Stimulated activated CD4-positive, alpha-beta T cell treated with anti-CD3 and anti-CD28 coated beads, Interleukin-1b, Interleukin-23, amount 100 ng/mL, for 4 hours (primary cell): ENCODE measurements around the gene PLA2G4B.
"Not testable (repeated sequence)": the region's sequence is repeated elsewhere in the genome, so short reads cannot be mapped to it uniquely, and the experiment has no call there.

Source experiments
- DNase-seq, 2 donors: peaks; one replicate each; pipeline ENCODE4 v3.0.0-alpha.2; 2020; ENCODE audit warnings: low read depth in 2 of 2

Gene PLA2G4B

DNA sequence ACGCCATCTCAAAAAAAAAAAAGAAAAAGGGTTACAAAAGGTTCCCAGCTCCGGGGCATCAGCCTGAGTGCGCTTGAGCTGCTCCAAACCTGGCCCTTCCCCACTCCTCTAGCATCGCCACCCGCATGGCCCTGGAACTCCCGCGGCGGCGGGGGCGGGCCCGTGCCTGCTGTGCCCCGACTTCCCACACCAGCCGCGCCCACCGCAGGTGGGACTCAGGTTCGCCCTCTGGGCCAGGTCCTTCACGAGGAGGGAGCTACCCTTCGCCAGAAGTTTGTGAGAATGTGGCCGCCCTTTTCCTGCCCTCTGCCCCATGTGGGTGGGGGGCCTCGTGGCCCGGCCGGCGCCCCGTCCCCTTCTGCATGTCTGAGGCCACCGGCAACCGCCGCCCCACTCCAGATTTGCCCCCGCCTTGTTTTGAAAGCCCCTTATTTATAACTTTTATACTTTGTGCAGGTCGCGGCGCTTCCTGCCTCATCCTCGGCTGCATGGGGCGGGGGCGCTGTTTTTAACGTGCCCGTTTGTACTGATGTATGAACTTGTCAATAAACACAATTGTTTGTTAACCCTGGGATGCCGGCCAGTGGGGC lies 11.3 kb upstream of the PLA2G4B start:
- DNase-seq, result peak in 1 of 2 donors; percentile 8

DNA sequence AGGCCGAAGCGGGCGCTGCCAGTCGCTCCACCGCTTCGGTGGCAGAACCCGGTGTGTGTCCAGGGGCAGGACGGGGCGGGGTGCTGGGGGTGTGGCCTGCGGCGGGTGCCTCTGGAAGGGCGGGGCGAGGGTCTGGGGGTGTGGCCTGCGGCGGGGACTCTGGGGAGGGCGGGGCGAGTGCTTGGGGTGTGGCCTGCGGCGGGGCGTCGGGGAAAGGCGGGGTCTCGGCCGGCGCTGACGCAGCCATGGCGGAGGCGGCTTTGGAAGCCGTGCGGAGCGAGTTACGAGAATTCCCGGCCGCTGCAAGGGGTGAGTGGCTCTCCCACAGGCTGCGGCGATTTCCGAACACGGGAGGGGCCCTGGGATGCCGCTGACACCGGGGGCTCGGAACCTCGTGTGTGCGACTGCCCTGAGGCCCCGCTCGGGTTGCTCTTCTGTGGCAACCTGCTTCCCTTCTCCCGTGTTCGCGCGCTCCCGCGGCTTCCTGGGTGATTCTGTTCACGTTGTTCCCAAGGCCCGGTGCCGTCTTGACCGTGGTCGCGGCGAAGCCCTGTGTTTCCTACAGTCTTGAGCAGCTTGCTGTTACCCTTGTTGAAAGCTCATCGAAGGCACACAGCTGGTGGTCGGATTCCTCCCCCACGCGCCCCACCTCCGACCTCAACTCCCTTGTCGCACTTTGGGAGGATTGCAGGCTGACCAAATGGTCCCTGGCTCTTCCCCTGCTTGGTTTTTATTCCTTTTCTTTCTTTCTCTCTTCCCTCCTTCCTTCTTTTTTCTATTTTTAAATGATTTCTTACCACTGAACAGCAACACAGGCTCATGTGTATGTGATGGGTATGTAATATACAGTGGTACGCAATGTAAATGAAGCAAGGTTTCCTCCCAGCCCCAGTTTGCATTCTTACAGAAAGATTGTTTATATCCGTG lies 10.5 kb upstream of the PLA2G4B start, which contains the start of gene JMJD7:
Gene JMJD7, plus strand, starts transcription at position 213 of the 927 bp plus-strand sequence. Its CDS starts 33 bp downstream, at position 246.
- peak; percentile 98 to 99 for DNase-seq

DNA sequence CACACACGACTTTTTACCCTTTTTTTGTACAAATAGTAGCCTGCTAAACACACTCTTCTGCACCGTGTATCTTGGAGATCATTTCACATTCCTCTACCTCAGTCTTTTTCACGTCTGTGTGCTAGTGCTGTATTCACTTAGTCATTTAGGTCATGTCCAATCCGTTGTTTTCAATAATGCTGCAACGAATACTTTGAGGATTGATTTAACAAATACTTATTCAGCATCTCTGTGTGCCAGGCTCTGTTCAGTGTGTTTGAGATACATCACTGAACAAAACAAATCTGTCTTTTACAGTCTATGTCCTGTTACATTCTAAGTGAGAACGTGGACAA lies 9.9 kb upstream of the PLA2G4B start:
- DNase-seq, result no peak

DNA sequence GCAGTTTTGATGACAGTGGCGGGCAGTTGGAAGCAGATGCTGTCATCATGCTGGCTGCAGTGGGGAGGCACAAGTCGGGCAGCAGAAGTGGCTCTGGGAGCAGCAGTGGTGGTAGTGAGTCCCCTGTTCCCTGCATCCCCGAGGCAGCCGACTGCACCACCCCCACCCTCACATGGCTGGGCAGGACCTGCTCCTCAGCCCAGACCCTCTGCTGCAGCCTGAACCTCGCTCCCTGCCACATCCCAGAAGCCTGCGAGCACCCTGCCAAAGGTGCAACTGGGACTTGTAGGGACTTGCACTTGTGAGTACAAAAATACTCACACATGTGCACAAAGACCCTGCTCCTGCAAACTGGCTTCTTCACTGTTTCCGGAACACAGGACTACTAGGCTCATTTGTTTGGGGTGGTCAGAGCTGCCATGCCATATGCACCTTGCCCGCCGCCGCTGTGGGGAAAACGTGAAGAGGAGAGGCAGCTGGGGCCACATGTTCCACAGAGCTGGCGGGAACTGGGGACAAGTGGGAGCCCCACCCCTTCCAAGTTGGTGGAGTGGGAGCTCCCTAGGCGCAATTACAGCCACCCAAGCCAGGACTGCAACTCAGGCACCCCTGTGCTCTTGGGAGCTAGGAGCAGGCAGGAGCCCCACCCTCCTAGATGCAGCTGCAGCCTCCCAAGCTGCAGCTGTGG lies 8.5 kb upstream of the PLA2G4B start:
- DNase-seq, result no peak

DNA sequence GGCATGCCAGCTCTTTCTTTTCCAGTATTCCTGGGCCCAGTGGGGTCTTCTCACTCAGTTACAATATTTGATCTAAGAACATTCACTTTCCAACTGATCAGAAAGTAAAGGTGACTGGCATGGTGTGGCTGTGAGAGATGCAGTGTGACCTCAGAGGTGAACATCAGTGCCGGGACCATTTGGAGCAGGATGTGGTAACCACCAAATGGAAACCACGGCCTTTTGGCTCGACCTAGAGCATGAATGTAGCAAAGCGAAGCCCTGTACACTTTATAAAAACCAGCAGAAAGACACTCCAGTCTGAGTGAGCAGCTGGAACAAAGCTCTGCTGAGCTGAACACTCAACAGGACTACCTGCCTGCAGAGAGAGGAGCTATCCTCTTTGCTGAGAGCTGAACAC lies 7.4 kb upstream of the PLA2G4B start:
- not testable (repeated sequence) for DNase-seq

DNA sequence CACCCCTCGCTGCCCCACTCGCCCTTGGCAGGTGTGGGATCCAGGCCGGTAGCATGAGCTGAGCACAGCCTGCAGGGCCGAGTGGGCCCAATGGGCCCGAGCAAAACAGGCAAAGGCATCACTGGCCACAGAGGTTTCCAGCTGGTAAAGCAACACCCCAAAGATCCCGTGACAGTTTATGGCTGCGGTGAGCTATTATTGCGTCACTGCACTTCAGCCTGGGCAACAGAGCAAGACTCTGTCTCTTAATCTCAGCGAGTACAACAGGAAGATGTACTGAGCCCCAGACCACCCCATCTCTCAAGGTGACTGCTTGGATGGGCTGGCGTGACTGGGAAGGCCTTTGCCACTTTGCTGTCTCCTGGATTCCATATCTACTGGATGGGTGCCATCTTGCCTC lies 6.4 kb upstream of the PLA2G4B start:
- DNase-seq, result no peak

DNA sequence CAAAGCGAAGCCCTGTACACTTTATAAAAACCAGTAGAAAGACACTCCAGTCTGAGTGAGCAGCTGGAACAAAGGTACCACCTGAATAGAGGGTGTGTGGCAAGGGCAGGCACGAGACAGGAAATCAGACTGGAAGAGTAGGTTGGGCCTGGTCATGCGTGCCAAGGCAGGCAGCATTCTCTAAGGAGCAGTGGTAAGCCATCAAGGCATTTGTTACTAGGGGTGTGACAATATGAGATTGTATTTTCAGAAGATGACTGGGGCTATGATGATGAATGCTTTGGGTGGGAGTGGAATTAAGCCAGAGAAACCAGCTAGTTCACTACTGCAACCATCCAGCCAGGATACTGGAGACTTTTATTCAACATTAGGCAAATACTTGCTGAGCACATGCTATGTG lies 5.8 kb upstream of the PLA2G4B start:
- no peak for DNase-seq

DNA sequence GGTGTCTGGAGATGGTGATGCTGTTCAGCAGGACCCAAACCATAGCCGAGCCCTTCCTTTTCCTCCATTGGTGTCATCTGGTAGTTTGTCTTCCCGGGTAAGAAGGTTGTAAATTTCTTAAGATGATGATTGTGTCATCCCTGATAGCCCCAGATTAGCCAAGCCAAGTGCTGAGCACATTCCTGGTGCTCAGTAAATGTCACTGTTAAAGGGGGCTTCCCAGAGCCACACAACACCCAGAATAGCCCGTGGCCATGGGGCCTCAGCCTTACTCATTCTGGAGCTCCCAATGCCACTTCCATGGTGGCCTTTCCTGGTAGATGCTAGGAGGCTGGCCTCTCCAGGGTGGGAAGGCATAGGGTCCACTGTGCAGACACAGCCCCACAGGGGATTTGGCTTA lies 4.6 kb upstream of the PLA2G4B start:
- no peak for DNase-seq

DNA sequence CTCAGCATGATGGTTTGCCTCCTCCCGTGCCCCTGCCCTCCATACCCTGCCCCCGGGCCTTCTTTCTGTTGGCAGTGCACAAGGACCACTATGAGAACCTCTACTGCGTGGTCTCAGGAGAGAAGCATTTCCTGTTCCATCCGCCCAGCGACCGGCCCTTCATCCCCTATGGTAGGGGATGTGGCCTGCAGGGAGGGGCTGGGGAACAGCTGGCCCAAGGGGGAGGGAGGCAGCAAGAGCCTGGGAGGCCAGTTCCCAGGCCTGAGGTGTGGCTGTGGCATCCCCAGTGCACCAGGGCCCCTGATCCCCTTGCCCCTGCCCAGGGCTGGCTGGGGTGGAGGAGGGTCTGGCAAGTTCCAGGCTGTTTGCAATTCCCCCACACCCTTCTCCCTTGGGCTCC lies 2.6 kb upstream of the PLA2G4B start:
- DNase-seq, result no peak

DNA sequence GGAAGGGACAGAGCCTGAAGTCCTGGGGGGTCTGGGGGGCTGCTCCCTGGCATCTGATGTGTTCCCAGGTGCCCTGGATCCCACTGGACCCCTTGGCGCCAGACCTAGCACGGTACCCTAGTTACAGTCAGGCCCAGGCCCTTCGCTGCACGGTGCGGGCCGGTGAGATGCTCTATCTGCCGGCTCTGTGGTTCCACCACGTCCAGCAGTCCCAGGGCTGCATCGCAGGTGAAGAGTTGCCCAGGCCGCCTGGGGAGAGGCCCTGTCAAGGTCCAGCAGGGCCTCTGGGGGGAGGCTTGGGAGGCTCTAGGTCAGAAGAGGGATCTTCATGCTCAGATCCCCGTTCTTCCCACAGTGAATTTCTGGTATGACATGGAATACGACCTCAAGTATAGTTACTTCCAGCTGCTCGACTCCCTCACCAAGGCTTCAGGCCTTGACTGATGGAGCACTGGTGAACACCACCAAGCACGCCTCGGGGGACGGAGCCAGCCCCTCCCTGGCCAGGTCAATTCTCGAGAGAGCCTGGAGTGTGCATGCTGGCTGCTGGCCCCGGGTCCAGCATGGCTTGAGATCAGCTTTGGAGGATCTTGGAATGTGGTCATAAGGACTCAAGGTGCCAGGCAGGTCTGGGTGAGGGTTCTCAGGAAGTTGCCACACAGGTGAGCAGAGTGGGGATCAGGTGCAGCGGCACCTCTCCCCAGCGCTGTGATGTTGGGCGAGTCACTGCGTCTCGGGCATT lies 1.8 kb upstream of the PLA2G4B start:
- no peak for DNase-seq

DNA sequence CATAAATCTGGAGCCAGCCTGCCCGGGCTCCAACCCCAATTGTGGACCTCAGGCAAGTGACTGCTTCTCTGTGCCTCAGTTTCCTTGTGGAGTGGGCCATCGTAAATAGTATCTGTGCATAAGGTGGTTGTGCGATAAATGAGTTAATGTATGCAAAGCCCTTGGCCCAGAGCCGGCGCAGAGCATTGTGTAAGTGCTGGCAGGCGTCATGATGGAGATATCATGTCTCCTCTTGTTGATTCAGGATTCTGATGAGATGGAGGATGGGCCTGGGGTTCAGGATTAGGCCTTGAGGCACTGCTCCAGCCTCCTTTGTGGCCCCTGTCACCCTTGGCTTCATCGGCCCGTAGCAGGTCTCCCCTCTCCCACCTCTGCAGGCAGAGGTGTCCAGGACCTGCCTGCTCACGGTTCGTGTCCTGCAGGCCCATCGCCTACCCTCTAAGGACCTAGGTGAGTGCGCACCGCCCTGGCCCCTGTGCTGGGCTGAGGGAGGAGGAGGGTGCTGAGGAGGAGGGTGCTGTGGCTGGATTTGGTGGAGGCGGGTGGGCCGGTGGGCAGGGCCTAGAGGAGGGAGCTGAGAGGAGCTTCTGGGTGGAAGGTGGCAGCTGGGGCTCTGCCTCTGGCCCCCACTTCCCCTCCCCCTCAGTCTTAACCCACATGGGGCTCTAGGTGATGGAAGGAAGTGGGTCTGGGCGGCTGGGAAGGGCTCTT lies 1.3 kb downstream of the PLA2G4B start:
- DNase-seq, result no peak

DNA sequence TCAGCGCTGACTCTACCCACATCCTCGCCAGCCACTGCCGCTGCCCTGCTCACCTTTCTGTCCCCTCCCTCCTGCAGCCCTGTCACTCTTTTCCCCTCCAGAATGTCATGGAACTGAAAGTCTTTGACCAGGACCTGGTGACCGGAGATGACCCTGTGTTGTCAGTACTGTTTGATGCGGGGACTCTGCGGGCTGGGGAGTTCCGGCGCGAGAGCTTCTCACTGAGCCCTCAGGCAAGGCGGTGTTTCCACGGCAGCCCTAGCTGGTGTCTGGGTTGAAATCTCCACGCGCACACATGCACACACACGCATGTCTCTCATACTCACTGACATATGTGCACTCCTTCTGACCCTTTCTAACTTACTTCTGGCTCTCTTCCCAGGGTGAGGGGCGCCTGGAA lies 2.0 kb downstream of the PLA2G4B start:
- no peak for DNase-seq

DNA sequence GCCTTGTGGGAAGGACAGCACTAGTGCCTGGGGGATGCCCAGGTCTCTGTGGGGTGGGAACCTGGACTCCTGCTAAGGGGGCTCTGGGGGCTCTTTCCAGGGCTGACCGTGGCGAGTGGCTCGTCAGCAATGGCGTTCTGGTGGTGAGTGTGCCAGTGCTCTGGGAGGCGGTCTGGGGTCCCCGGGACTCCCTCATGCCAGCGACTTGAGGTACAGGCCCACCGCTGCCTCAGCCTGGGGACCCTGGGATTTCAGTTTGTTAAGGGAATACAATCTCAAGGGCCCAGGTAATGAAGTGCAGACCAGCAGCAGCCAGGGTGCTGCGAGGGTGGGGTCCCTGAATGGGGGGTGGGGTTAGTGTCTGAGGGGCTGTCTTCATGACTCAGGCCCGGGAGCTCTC lies 2.5 kb downstream of the PLA2G4B start:
- no peak for DNase-seq

DNA sequence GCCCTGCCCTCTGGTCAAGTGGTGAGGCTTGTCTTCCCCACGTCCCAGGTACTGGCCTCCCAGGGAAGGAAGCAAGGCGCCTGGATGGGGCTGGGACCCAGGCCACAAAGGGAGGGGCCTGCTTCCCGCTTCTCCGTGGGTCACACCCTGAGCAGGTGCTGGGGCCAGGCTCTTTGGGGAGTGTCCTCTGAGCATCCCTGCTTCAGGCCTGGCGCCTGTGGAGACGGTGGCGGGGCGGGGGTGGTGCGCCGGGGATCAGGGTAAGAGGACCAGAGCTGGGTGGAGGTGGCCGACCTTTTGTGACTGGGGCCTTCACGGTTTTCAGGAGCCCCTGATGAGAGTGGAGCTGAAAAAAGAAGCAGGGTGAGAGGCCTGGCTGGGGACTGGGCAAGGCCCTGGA lies 3.6 kb downstream of the PLA2G4B start:
- DNase-seq, result no peak

DNA sequence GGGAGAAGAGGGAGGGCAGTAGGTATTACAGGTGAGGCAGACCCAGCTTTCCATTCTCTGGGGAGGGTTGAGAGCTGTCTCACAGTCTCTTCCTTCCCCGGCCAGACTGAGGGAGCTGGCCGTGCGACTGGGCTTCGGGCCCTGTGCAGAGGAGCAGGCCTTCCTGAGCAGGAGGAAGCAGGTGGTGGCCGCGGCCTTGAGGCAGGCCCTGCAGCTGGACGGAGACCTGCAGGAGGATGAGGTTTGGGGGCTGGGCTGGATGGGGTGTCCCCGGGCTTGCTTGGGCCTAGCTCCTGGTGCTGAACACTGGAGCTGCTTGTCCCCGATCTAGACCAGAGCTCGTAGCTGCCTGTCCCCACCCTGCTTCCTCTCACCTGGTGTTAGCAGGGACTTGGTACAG lies 4.9 kb downstream of the PLA2G4B start:
- no peak for DNase-seq

DNA sequence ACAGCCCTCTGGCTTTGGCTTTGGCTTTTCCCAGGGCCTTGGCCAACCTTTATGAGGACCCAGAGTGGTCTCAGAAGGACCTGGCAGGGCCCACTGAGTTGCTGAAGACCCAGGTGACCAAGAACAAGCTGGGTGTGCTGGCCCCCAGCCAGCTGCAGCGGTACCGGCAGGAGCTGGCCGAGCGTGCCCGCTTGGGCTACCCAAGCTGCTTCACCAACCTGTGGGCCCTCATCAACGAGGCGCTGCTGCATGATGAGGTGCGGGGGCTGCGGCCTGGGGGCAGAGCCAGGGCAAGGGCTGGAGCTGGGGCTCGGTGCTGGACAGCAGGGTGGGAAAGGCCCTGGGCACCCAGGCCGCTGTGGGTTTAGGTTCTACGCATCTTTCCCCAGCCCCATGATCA lies 6.2 kb downstream of the PLA2G4B start:
- no peak for DNase-seq

DNA sequence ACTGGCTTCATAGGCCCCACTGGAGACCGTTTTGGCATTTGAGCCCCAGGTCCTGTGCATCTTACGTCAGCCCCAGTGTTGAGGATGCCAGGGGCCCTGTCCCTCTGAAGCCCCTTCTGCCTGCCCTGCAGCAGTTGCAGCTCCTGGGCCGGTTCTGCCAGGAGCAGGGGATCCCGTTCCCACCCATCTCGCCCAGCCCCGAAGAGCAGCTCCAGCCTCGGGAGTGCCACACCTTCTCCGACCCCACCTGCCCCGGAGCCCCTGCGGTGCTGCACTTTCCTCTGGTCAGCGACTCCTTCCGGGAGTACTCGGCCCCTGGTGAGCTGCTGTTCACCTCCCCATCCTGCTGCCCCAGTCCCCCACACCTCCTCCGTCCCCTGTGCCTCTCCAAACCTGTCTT lies 8.6 kb downstream of the PLA2G4B start:
- no peak for DNase-seq

DNA sequence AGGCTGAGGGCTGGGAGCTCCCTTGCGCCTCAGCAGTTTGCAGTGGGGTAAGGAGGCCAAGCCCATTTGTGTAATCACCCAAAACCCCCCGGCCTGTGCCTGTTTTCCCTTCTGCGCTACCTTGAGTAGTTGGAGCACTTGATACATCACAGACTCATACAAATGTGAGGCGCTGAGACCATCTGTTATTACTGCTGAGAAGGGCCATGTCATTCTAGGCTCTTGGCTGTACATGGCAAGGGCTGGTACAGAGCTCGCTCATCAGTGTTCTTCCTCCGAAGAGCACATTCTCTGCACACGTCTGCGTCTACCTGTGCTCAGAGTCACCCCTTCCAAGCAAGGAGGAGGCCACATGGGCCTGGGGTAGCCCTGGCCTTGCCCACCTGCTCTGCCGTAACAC lies 9.3 kb downstream of the PLA2G4B start:
- no peak for DNase-seq

DNA sequence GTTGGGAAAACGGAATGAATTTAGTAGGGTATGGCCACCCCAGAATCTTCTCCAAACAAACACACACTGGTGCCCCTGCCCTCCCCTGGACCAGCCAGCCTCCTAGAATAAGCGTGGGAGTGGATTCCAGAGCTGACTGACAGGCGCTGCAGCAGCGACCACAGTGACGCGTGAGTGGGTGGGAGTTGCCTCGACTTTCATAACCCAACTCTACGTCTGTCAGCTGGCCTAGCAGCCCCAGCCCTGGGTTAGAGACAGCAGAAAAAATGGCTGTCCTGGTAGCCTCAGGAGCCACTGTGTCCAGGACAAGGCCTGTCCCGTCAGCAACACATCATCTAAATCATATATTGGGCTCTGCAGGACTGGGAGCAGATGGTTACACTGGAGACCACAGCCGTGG lies 10.0 kb downstream of the PLA2G4B start:
- DNase-seq, result peak in 1 of 2 donors; percentile 11

DNA sequence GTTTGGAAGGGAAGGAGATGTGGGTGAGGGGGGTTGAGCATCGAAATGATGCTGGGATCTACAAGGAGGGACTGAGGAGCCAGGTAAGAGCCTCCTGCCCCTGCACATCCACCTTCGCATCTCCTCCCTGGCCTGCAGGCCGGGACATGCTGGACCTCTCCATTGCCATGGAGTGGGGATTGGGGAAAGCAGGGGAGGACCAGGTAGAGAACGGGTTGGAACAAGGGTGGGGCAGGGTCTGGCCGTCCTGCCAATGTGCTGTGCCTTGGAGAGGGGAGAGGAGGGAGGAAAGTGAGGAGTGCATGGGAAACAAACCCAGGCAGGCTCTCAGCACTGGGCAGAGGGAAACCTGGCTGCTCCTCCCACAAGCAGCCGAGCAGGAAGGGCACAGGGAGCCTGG lies 10.6 kb downstream of the PLA2G4B start:
- DNase-seq, result no peak

DNA sequence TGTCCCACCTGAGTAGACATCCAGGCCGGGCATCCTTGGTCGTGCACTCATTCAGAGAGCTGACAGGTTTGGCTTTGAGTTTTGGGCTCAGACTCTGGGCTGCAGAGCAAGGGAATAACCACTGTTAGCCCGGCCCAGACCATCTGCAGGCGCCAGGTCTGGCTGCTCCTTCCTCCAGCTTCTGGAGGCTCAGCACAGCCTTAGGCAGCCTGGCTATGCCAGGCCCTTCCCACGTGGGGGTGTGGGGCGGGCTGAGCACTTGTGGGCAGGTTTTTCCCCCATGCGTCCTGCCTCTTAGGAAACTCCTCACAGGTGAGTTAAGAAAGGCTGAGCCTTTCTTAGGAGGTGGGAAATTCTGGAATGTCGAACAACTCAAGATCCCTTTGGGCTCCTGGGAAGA lies 11.2 kb downstream of the PLA2G4B start:
- DNase-seq, result no peak
